Erythroblast (primary cell): ENCODE data around the gene LRBA.

ENCODE experiments used
- GATA1 ChIP-seq: IDR thresholded peaks from 2 replicates; pipeline ENCODE4 v1.6.1; 2011; ENCODE audit warnings: low read depth, mild to moderate bottlenecking, control low read depth, low read length, moderate library complexity
- POLR2A ChIP-seq: IDR thresholded peaks from 2 replicates; pipeline ENCODE4 v1.6.1; 2011; ENCODE audit warnings: mild to moderate bottlenecking, low read length

- TF ChIP-seq POLR2A (no peak), GATA1 (no peak)
Measured at GRCh38 chr4:150743564-150744342, 271.3 kb downstream of the LRBA start.
